GM12872 (cell line): ENCODE data around the gene EML3.
A peak's percentile ranks its signal among the peaks of the same experiment; 100 is the strongest.

ENCODE experiments used
- TF ChIP-seq, protein P1 (sequence below): IDR thresholded peaks from 3 replicates; pipeline ENCODE4 v1.5.1; 2011; ENCODE audit warnings: low read depth, mild to moderate bottlenecking, low read length, moderate library complexity; ENCODE audit not compliant: insufficient read depth

EML3 gene

GRCh38 chr11:62600367-62601121, 12.0 kb downstream of the EML3 start:
- TF ChIP-seq, protein P1, sequence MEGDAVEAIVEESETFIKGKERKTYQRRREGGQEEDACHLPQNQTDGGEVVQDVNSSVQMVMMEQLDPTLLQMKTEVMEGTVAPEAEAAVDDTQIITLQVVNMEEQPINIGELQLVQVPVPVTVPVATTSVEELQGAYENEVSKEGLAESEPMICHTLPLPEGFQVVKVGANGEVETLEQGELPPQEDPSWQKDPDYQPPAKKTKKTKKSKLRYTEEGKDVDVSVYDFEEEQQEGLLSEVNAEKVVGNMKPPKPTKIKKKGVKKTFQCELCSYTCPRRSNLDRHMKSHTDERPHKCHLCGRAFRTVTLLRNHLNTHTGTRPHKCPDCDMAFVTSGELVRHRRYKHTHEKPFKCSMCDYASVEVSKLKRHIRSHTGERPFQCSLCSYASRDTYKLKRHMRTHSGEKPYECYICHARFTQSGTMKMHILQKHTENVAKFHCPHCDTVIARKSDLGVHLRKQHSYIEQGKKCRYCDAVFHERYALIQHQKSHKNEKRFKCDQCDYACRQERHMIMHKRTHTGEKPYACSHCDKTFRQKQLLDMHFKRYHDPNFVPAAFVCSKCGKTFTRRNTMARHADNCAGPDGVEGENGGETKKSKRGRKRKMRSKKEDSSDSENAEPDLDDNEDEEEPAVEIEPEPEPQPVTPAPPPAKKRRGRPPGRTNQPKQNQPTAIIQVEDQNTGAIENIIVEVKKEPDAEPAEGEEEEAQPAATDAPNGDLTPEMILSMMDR: no peak

DNA sequence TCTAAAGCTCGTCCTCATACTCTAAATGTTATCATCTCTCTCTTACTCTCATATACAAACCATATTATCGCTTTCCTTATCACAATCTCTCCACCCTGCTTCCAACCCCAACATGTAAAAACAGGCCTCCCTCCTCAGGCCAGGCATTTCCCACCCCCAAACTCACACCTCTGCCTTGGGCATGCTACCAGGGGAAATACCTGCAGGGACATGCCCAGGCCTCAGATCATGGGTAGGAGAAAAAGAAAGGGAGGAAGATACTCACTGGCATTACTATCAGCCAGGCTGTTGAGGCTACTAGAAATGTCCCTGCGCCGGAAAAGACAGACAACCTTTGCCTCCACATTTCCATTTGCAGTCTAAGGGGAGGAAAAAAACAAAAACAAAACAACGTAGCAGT, 12.7 kb downstream of the EML3 start:
- TF ChIP-seq, protein P1: no peak

- TF ChIP-seq, protein P1: no peak
Measured at GRCh38 chr11:62599069-62599696, 13.4 kb downstream of the EML3 start.

- TF ChIP-seq, protein P1: no peak
Measured at GRCh38 chr11:62595124-62595523, 17.5 kb downstream of the EML3 start.

DNA sequence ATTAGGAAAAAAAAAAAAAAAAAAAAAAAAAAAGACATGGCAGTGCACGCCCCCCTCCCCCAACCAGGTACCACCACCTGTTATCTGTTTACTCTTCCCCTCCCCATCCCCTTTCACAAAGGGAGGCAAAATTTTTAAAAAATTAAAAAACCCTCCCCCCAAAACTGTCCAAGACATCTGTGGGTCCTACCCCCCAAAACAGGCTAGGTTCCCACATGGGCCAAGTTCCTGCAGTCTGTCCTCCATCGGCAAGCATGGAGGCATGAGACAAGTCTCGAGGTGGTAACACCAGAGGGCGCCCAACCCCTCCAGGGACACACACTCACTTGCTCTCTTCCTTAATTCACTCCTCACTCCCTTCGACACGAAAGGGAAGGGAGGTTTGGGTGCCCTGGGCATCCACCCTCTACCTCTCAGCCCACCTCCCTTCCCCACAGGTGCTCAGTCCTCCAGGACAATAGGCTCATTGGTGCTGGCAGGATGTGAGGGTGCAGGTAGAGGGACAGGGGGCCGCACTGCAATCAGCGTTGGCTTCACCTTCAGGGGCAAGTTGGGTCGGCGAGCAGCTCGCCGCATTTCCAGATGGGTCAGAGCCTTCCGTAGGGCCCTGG, 19.0 kb downstream of the EML3 start:
- TF ChIP-seq, protein P1: peak; percentile 76

DNA sequence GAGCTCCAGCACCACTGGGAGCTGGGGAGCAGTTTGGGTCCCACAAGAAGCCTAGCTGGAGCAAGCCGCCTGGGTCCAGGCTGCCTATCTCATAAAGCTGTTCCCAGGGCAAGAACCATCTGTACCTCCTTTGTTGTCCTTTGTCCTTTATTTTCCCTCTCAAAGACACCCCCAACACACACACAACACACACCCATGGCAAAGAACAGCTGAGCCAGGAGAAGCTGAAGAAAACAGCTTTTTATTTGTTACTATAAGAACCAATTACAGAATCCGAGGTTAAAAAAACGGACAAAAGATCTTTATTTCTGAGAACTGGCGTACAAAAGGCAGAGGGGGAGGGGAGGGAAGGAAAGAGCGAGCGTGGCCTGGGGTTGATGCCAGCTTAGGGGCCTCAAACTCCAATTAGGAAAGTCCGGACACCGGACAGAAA, 19.6 kb downstream of the EML3 start:
- TF ChIP-seq, protein P1: no peak

GRCh38 chr11:62592146-62592815, 20.3 kb downstream of the EML3 start:
- TF ChIP-seq, protein P1: no peak
